GM12878 (cell line): ENCODE results near the gene ELK4. TPM values are rescaled to one million over a fixed set of nuclear protein-coding genes. Genes with fewer than 3 reads are reported as not detected.
A peak's percentile ranks its signal among the peaks of the same experiment; 100 is the strongest.

ENCODE experiments used
- ATAC-seq: fragments of 200-7000 bp; cut with Tn5 transposase; 3 replicates; pipeline ENCODE4 v1.9.1; 2020; ENCODE audit warnings: mild to moderate bottlenecking, moderate library complexity
- BruUV-seq: library from RNA; stranded (reverse); fragments of 400-500 nt; replicated peaks from 2 replicates; lab custom pipeline; 2021; lab: Mats Ljungman, UMichigan
- CTCF ChIA-PET: fragments of 300-600 bp; sonication (Branson Sonifier 250); formaldehyde crosslinking; extraction: SDS; loops from one replicate; lab custom pipeline; 2021; ENCODE audit warnings: inconsistent platforms; lab: Yijun Ruan, JAX
- POLR2A ChIA-PET: fragments of 350-600 bp; formaldehyde crosslinking; extraction: SDS; loops from one replicate; lab custom pipeline; 2021; ENCODE audit warnings: inconsistent platforms; lab: Charles Lee
- RAD21 ChIA-PET: fragments of 300-600 bp; sonication (Branson Sonifier 250); formaldehyde crosslinking; loops from one replicate; lab custom pipeline; 2023; ENCODE audit warnings: antibody characterized with exemption; ENCODE audit not compliant: unreplicated experiment; lab: Charles Lee
- SMC1A ChIA-PET: fragments of 300-600 bp; sonication (Branson Sonifier 250); formaldehyde crosslinking; loops from one replicate; lab custom pipeline; 2023; ENCODE audit not compliant: unreplicated experiment, uncharacterized antibody; lab: Charles Lee
- DNase-seq: peaks from one replicate; pipeline ENCODE4 v3.0.0-alpha.2; 2011; ENCODE audit warnings: low read depth, low spot score
- FAIRE-seq: peaks from 3 replicates; lab custom pipeline; 2011; peaks lifted over from hg19 to GRCh38; lab: Jason Lieb, UNC
- H2AFZ ChIP-seq: 2 replicates; pipeline ENCODE4 v1.6.0; 2011; ENCODE audit warnings: low read depth, low read length, control low read depth; ENCODE audit not compliant: control insufficient read depth
- H3K27ac ChIP-seq: 2 replicates; pipeline ENCODE4 v1.5.1; 2011; ENCODE audit warnings: control low read depth; ENCODE audit not compliant: control insufficient read depth, insufficient read depth
- H3K27me3 ChIP-seq, 2 experiments: replicated peaks in 1 of 2; 2 replicates each; pipeline versions ENCODE4 v1.6.0 to v1.6.1; 2011; ENCODE audit warnings: low read length in 1 of 2; ENCODE audit not compliant: control insufficient read depth in 2 of 2, insufficient read depth in 2 of 2
- H3K36me3 ChIP-seq, 2 experiments: 2 replicates each; pipeline ENCODE4 v1.5.1; 2011; ENCODE audit warnings: low read length in 1 of 2; ENCODE audit not compliant: control insufficient read depth in 2 of 2, insufficient read depth in 2 of 2
- H3K4me1 ChIP-seq: 2 replicates; pipeline ENCODE4 v1.6.1; 2011; ENCODE audit warnings: mild to moderate bottlenecking, low read length, moderate library complexity, mixed read lengths; ENCODE audit not compliant: control insufficient read depth, insufficient read depth
- H3K4me2 ChIP-seq: 2 replicates; pipeline ENCODE4 v1.6.0; 2011; ENCODE audit warnings: control low read depth; ENCODE audit not compliant: control insufficient read depth, insufficient read depth
- H3K4me3 ChIP-seq: fragments of 200-600 bp; sonication (generic); 2 replicates; pipeline ENCODE4 v1.5.1; 2016
- H3K79me2 ChIP-seq: 2 replicates; pipeline ENCODE4 v1.6.0; 2011; ENCODE audit warnings: low read length; ENCODE audit not compliant: control insufficient read depth, insufficient read depth
- H3K9ac ChIP-seq: 2 replicates; pipeline ENCODE4 v1.8.0; 2011; ENCODE audit warnings: low read length, control low read depth, mixed read lengths; ENCODE audit not compliant: control insufficient read depth, insufficient read depth
- H3K9me3 ChIP-seq: replicated peaks from 3 replicates; pipeline ENCODE4 v1.5.1; 2011; ENCODE audit warnings: mild to moderate bottlenecking, low read length; ENCODE audit not compliant: control insufficient read depth, insufficient read depth
- H4K20me1 ChIP-seq: 2 replicates; pipeline ENCODE4 v1.6.0; 2011; ENCODE audit not compliant: control insufficient read depth, insufficient read depth
- ATF7 ChIP-seq: fragments of 450-650 bp; IDR thresholded peaks from 2 replicates; pipeline ENCODE4 v1.6.1; 2016; ENCODE audit warnings: low read depth, mild to moderate bottlenecking
- CHD4 ChIP-seq: fragments of 200-600 bp; sonication (generic); IDR thresholded peaks from 2 replicates; pipeline ENCODE4 v1.6.1; 2016; ENCODE audit warnings: mild to moderate bottlenecking
- EP300 ChIP-seq, 2 experiments: fragments of 150-350 bp in 1 of 2; IDR thresholded peaks; 2 replicates each; pipeline ENCODE4 v1.6.1; 2011 to 2012; ENCODE audit warnings: low read depth in 2 of 2, low read length in 2 of 2, borderline replicate concordance in 1 of 2, improper control_type of control experiment in 1 of 2, inconsistent platforms in 1 of 2; ENCODE audit not compliant: control insufficient read depth in 1 of 2
- FOS ChIP-seq: IDR thresholded peaks from 3 replicates; pipeline ENCODE4 v1.6.1; 2011; ENCODE audit warnings: borderline replicate concordance; ENCODE audit not compliant: insufficient read length; ENCODE audit errors: extremely low read depth
- FOXK2 ChIP-seq: fragments of 450-650 bp; IDR thresholded peaks from 2 replicates; pipeline ENCODE4 v1.6.1; 2017; ENCODE audit warnings: mild to moderate bottlenecking, moderate library complexity
- IKZF1 ChIP-seq: fragments of 450-650 bp; conservative IDR thresholded peaks from 2 replicates; pipeline ENCODE4 v1.6.1; 2017; ENCODE audit warnings: antibody characterized with exemption, mild to moderate bottlenecking
- IRF4 ChIP-seq: IDR thresholded peaks from 2 replicates; pipeline ENCODE4 v1.6.1; 2011; ENCODE audit warnings: low read depth, low read length
- JUND ChIP-seq: IDR thresholded peaks from 2 replicates; pipeline ENCODE4 v1.6.1; 2012; ENCODE audit warnings: low read depth, mild to moderate bottlenecking, low read length, improper control_type of control experiment, moderate library complexity
- LARP7 ChIP-seq: fragments of 450-650 bp; IDR thresholded peaks from 2 replicates; pipeline ENCODE4 v1.6.1; 2017; ENCODE audit warnings: mild to moderate bottlenecking
- MYC ChIP-seq: IDR thresholded peaks from 2 replicates; pipeline ENCODE4 v1.6.1; 2011; ENCODE audit warnings: mild to moderate bottlenecking, low read length, moderate library complexity, inconsistent platforms; ENCODE audit not compliant: insufficient read depth, insufficient replicate concordance, insufficient read length, severe bottlenecking
- NKRF ChIP-seq: fragments of 450-650 bp; conservative IDR thresholded peaks from 2 replicates; pipeline ENCODE4 v1.6.1; 2017; ENCODE audit warnings: mild to moderate bottlenecking, moderate library complexity
- NR2F1 ChIP-seq: fragments of 450-650 bp; conservative IDR thresholded peaks from 2 replicates; pipeline ENCODE4 v1.6.1; 2017; ENCODE audit warnings: mild to moderate bottlenecking
- RB1 ChIP-seq: fragments of 450-650 bp; formaldehyde crosslinking; IDR thresholded peaks from 2 replicates; pipeline ENCODE4 v1.6.1; 2017; ENCODE audit warnings: mild to moderate bottlenecking, borderline replicate concordance
- RELB ChIP-seq: fragments of 450-650 bp; IDR thresholded peaks from 2 replicates; pipeline ENCODE4 v1.6.1; 2017; ENCODE audit warnings: low read depth, mild to moderate bottlenecking, moderate library complexity
- RUNX3 ChIP-seq: IDR thresholded peaks from 2 replicates; pipeline ENCODE4 v1.6.1; 2012; ENCODE audit warnings: low read length, inconsistent platforms
- SMARCA5 ChIP-seq: fragments of 450-650 bp; IDR thresholded peaks from 2 replicates; pipeline ENCODE4 v1.6.1; 2017; ENCODE audit warnings: mild to moderate bottlenecking
- STAT1 ChIP-seq: fragments of 450-650 bp; conservative IDR thresholded peaks from 2 replicates; pipeline ENCODE4 v1.6.1; 2014; ENCODE audit warnings: antibody characterized with exemption, mild to moderate bottlenecking
- TAF1 ChIP-seq: IDR thresholded peaks from 2 replicates; pipeline ENCODE4 v1.6.1; 2011; ENCODE audit warnings: mild to moderate bottlenecking, low read depth, low read length, borderline replicate concordance
- TCF12 ChIP-seq: IDR thresholded peaks from 2 replicates; pipeline ENCODE4 v1.6.1; 2011; ENCODE audit warnings: low read depth, mild to moderate bottlenecking, low read length
- ZNF274 ChIP-seq: IDR thresholded peaks from one replicate; pipeline ENCODE4 v1.8.0; 2011; ENCODE audit not compliant: insufficient read length, insufficient read depth
- WGBS: methylation state at CpG from one replicate; pipeline ENCODE4 v1.1.6; 2016; ENCODE audit warnings: low lambda C conversion rate; ENCODE audit not compliant: insufficient replicate concordance, insufficient coverage; ENCODE audit errors: missing lambda C conversion rate; 5-methylcytosine and 5-hydroxymethylcytosine counted together
- in situ Hi-C: fragments of 300-500 bp; cut with MboI; formaldehyde crosslinking; loops from 9 replicates; pipeline ENCODE4 v1.14.3; 2018; ENCODE audit warnings: mixed read lengths
- intact Hi-C: fragments of 100-400 bp; cut with micrococcal nuclease; formaldehyde crosslinking; loops from one replicate; pipeline ENCODE4 v1.14.2; 2022; ENCODE audit not compliant: unreplicated experiment
- polyA plus RNA-seq, 11 experiments: library from polyadenylated mRNA; depleted of rRNA in 4 of 11; unstranded in 6 of 11; stranded (reverse) in 5 of 11; fragments of >200 nt; fragmentation: Nextera tagmentation in 4 of 11; fragmentation: Illumina TruSeq in 1 of 11; extraction: Ambion mirVana in 4 of 11; extraction: Trizol in 1 of 11; gene quantifications; 1 replicate in 1 of 11; 2 replicates in 10 of 11; pipeline versions ENCODE4 v1.2.1 to v1.2.3, GENCODE V29; 2011 to 2016; ENCODE audit warnings: inconsistent platforms in 2 of 11, missing spikeins in 2 of 11, low read depth in 1 of 11
- total RNA-seq, 4 experiments: library from RNA; depleted of rRNA in 3 of 4; stranded (reverse); fragments of >200 nt in 3 of 4; fragmentation: Illumina TruSeq in 1 of 4; extraction: Trizol in 1 of 4; gene quantifications; 2 replicates each; pipeline versions ENCODE4 v1.2.1 to v1.2.3, GENCODE V29; 2013 to 2021

ELK4 gene
- total and polyA plus RNA-seq, 10 of the 15 experiments (the other 5 are each of a cell fraction or from before 2014, with no cell fraction given), result 5.2 to 71.5 (median 18.5) TPM

DNA sequence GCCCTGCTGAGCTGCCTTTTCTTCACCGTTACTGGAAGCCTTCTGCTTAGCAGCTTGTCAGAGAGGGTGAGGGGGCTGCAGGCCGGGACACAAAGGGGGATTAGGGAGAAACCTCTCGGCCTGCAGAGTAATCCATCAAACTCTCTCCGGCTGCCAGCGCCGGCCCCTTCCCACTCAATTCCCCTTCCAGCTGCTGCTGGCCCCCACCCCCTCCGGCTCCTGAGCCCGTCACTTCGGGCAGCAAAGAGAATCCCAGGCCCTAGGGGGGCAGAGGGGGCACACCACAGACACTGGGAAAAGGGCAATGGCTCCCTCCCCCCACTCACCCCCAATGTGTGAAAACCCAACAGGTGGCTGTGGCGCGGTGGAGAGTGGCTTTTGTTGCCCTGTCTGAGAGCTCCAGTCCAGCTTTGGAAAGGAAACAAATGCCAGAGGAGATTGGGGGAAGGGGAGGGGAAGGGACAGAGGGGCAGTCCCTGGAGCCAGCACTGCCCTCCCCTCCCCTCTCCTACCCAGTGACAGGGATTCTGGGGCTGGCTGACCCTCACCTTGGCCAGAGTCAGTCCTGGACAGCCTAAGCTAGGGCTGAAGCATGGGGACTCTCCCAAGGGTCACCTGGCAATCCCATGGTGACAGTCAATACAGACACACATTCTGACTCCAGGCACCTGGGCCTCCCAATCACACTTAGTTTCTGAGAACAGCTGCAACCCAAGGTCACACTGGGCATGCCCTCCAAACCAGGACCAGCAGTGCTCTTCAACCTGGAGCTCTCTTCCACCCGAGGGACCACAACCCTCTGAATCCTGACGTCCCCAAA is 39.0 kb upstream of the ELK4 start:
- ChIA-PET RAD21 (interaction anchor here (0.6 to 11.4 kb wide), 15 partner anchors 9 to 1251 kb away, joined by 3 to 194 read pairs (median 8); partner anchors contain the start of genes ELK4, FCMR, NUCKS1 and SLC45A3), SMC1A (interaction anchor here (0.5 to 26.7 kb wide), 13 partner anchors 8 to 307 kb away, joined by 3 to 1008 read pairs (median 4); partner anchors contain the start of gene SLC45A3), POLR2A (interaction anchor here (0.6 to 7.8 kb wide), 10 partner anchors 8 to 104 kb away, joined by 3 to 89 read pairs (median 6); partner anchors contain the start of genes RAB29 and SLC45A3), CTCF (interaction anchor here (0.6 to 31.9 kb wide), 12 partner anchors 10 to 384 kb away, joined by 3 to 1339 read pairs (median 4); partner anchors contain the start of gene SLC45A3)
- no TSS peak for BruUV-seq
- Histone ChIP-seq H3K27ac (no peak overlapping the region), H3K9me3 (no peaks in the 10 kb centered on the region), H4K20me1 (0 out of 2 replicates have a peak, but pooled peaks cover 7% of the 10 kb centered on the region), H3K4me1 (peaks cover 64% of the 10 kb centered on the region), H3K36me3 (no peaks in the 10 kb centered on the region), H3K4me3 (no peak overlapping the region), H3K4me2 (peak overlapping the region; percentile 61), H3K79me2 (peaks cover 5% of the 10 kb centered on the region), H3K9ac (no peak overlapping the region), H3K27me3 (no peaks in the 10 kb centered on the region), H2AFZ (no peak overlapping the region)
- WGBS, result 87% methylated on average over 13 of the region's 13 CpGs
- peak; percentile 13 for ATAC-seq
- no peak for FAIRE-seq
- in situ Hi-C loops (no loop called here), intact Hi-C loops (no loop called here)
- DNase-seq, result no peak
- TF ChIP-seq EP300 (IDR thresholded peaks at IDR 0.05; ENCODE audit: borderline replicate concordance in 1 of 2, control insufficient read depth in 1 of 2, low read depth in 2 of 2, low read length in 2 of 2) (no peak), RELB (no peak), JUND (no peak), MYC (no peak), RB1 (no peak), SMARCA5 (no peak), RUNX3 (peak; percentile 3; the same call in 1 of the 2 replicates), LARP7 (0 out of 2 replicates have a peak, but pooled peaks have one; percentile 13), NKRF (no peak), STAT1 (no peak), FOXK2 (no peak), CHD4 (no peak), ATF7 (no peak), TCF12 (0 out of 2 replicates have a peak, but pooled peaks have one; percentile 25), NR2F1 (peak; percentile 21; the same call in 1 of the 2 replicates), ZNF274 (no peak), IRF4 (no peak), TAF1 (no peak), IKZF1 (peak; percentile 43; the same call in 1 of the 2 replicates), FOS (no peak)
